Loucy (cell line): Measurements from ENCODE around the gene PABPC1L.

Experiments
- EZH2phosphoT487 ChIP-seq: fragments of 200-600 bp; IDR thresholded peaks from 2 replicates; pipeline ENCODE4 v1.6.1; 2018; ENCODE audit warnings: antibody characterized with exemption, mild to moderate bottlenecking, moderate library complexity, borderline replicate concordance
- TF ChIP-seq, protein P1 (sequence below): fragments of 200-600 bp; sonication (generic); conservative IDR thresholded peaks from 2 replicates; pipeline ENCODE4 v1.5.1; 2014; ENCODE audit warnings: mild to moderate bottlenecking, antibody characterized with exemption, low read length

DNA sequence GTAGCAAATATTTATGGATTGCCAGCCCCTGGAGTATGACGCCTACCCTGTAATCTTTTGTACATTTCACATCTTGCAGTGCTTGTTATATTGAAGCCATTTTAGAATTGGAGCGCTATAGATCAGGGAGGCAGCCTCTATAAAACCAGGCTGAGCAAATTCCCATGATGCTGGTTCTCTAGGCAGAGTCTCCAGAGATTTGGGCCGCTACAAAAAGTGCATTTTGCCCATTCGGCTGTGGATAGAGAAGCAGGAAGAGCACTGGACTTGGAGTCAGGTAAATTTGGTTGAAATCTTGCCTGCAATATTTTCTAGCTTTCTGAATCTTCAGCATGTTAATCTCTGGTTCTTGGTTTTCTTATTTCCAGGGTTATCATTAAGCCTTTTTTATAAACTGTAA, 22.4 kb upstream of the PABPC1L start:
- TF ChIP-seq, protein P1, sequence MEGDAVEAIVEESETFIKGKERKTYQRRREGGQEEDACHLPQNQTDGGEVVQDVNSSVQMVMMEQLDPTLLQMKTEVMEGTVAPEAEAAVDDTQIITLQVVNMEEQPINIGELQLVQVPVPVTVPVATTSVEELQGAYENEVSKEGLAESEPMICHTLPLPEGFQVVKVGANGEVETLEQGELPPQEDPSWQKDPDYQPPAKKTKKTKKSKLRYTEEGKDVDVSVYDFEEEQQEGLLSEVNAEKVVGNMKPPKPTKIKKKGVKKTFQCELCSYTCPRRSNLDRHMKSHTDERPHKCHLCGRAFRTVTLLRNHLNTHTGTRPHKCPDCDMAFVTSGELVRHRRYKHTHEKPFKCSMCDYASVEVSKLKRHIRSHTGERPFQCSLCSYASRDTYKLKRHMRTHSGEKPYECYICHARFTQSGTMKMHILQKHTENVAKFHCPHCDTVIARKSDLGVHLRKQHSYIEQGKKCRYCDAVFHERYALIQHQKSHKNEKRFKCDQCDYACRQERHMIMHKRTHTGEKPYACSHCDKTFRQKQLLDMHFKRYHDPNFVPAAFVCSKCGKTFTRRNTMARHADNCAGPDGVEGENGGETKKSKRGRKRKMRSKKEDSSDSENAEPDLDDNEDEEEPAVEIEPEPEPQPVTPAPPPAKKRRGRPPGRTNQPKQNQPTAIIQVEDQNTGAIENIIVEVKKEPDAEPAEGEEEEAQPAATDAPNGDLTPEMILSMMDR = no peak
- no peak for TF ChIP-seq EZH2phosphoT487
